Right atrium auricular region (tissue), 2 donors: ENCODE measurements around the gene ASB5. TPM values are rescaled to one million over a fixed set of nuclear protein-coding genes. Genes with fewer than 3 reads are reported as not detected.

Experiments used
- DNase-seq: peaks from one replicate; pipeline ENCODE4 v3.0.0-alpha.2; 2019; ENCODE audit warnings: low spot score
- H3K27ac ChIP-seq, 2 donors: fragments of 200-600 bp; sonication (generic); 1 replicate in 1 of 2; 2 replicates in 1 of 2; pipeline ENCODE4 v1.5.1; 2016 to 2019
- H3K27me3 ChIP-seq, 2 donors: fragments of 200-600 bp; sonication (generic); one replicate each; pipeline versions ENCODE4 v1.5.1 to v1.6.0; 2017 to 2019
- H3K36me3 ChIP-seq: fragments of 200-600 bp; sonication (generic); one replicate; pipeline ENCODE4 v1.5.1; 2016
- H3K4me1 ChIP-seq, 2 donors: fragments of 200-600 bp; sonication (generic); one replicate each; pipeline versions ENCODE4 v1.5.1 to v1.6.0; 2017 to 2019
- H3K4me3 ChIP-seq, 2 donors: fragments of 200-600 bp; sonication (generic); 1 replicate in 1 of 2; 2 replicates in 1 of 2; pipeline ENCODE4 v1.5.1; 2017 to 2019; ENCODE audit warnings: mild to moderate bottlenecking in 1 of 2, moderate library complexity in 1 of 2
- H3K9me3 ChIP-seq, 2 donors: fragments of 200-600 bp; sonication (generic); one replicate each; pipeline ENCODE4 v1.5.1; 2019
- CTCF ChIP-seq, 2 donors: fragments of 200-600 bp; sonication (generic); IDR thresholded peaks; one replicate each; pipeline ENCODE4 v1.5.1; 2019; ENCODE audit warnings: antibody characterized with exemption in 2 of 2
- total RNA-seq, 2 donors: library from RNA; depleted of rRNA; stranded (reverse); fragments of >200 nt; gene quantifications; one replicate each; pipeline ENCODE4 v1.1.0, GENCODE V29; 2016

Gene ASB5
- total RNA-seq, 2 donors from 2014 or later: 0.90 to 3.7 TPM

- Histone ChIP-seq H3K27me3 (no peaks in the 10 kb centered on the region), H3K9me3 (no peaks in the 10 kb centered on the region), H3K36me3 (no peaks in the 10 kb centered on the region), H3K4me1 (no peaks in the 10 kb centered on the region), H3K4me3 (no peak overlapping the region), H3K27ac (no peak overlapping the region)
- no peak for DNase-seq
- TF ChIP-seq CTCF (IDR thresholded peaks at IDR 0.05): no peak
These were observed 1.6 kb upstream of the ASB5 start for GRCh38 chr4:176270669-176271068.

GRCh38 chr4:176266026-176266425 is 3.0 kb downstream of the ASB5 start:
- Histone ChIP-seq H3K4me3 (no peak overlapping the region), H3K4me1 (no peaks in the 10 kb centered on the region), H3K27me3 (no peaks in the 10 kb centered on the region), H3K36me3 (no peaks in the 10 kb centered on the region), H3K27ac (no peak overlapping the region), H3K9me3 (no peaks in the 10 kb centered on the region)
- DNase-seq: no peak
- no peak for TF ChIP-seq CTCF (IDR thresholded peaks at IDR 0.05)

- H3K4me3 ChIP-seq: no peak overlapping the region
- H3K27ac ChIP-seq: no peak overlapping the region
- no peaks in the 10 kb centered on the region for H3K27me3 ChIP-seq
- H3K9me3 ChIP-seq: no peaks in the 10 kb centered on the region
- no peaks in the 10 kb centered on the region for H3K36me3 ChIP-seq
- TF ChIP-seq CTCF (IDR thresholded peaks at IDR 0.05): no peak
- DNase-seq: no peak
- no peaks in the 10 kb centered on the region for H3K4me1 ChIP-seq
These were observed 6.8 kb downstream of the ASB5 start for GRCh38 chr4:176262243-176262642.

- Histone ChIP-seq H3K36me3 (no peaks in the 10 kb centered on the region), H3K27me3 (no peaks in the 10 kb centered on the region), H3K4me3 (no peak overlapping the region), H3K27ac (no peak overlapping the region), H3K9me3 (no peaks in the 10 kb centered on the region), H3K4me1 (no peaks in the 10 kb centered on the region)
- TF ChIP-seq CTCF (IDR thresholded peaks at IDR 0.05): no peak
- no peak for DNase-seq
These were observed 7.5 kb downstream of the ASB5 start for GRCh38 chr4:176261481-176261880.

- Histone ChIP-seq H3K36me3 (no peaks in the 10 kb centered on the region), H3K4me1 (no peaks in the 10 kb centered on the region), H3K27ac (no peak overlapping the region), H3K27me3 (no peaks in the 10 kb centered on the region), H3K4me3 (no peak overlapping the region), H3K9me3 (no peaks in the 10 kb centered on the region)
- TF ChIP-seq CTCF (IDR thresholded peaks at IDR 0.05): no peak
- DNase-seq: no peak
These were observed 8.0 kb downstream of the ASB5 start for GRCh38 chr4:176261018-176261417.

- Histone ChIP-seq H3K4me1 (no peaks in the 10 kb centered on the region), H3K36me3 (no peaks in the 10 kb centered on the region), H3K27me3 (no peaks in the 10 kb centered on the region), H3K27ac (no peak overlapping the region), H3K9me3 (no peaks in the 10 kb centered on the region), H3K4me3 (no peak overlapping the region)
- no peak for DNase-seq
- no peak for TF ChIP-seq CTCF (IDR thresholded peaks at IDR 0.05)
These were observed 9.5 kb downstream of the ASB5 start for GRCh38 chr4:176259330-176260090.
